ENCODE measurements around the gene IQSEC3.
"Not testable (repeated sequence)": the region's sequence is repeated elsewhere in the genome, so short reads cannot be mapped to it uniquely, and the experiment has no call there.

DNA sequence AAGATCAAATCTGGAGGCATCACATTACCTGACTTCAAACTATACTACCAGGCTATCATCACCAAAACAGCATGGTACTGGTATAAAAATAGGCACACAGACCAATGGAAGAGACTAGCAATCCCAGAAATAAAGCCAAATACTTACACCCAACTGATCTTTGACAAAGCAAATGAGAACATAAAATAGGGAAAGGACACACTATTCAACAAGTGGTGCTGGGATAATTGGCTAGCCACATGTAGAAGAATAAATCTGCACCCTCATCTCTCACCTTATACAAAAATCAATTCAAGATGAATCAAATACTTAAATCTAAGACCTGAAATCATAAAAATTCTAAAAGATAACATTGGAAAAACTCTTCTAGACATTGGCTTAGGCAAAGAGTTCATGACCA is 4.7 kb upstream of the IQSEC3 start:
- TF ChIP-seq, protein P1, sequence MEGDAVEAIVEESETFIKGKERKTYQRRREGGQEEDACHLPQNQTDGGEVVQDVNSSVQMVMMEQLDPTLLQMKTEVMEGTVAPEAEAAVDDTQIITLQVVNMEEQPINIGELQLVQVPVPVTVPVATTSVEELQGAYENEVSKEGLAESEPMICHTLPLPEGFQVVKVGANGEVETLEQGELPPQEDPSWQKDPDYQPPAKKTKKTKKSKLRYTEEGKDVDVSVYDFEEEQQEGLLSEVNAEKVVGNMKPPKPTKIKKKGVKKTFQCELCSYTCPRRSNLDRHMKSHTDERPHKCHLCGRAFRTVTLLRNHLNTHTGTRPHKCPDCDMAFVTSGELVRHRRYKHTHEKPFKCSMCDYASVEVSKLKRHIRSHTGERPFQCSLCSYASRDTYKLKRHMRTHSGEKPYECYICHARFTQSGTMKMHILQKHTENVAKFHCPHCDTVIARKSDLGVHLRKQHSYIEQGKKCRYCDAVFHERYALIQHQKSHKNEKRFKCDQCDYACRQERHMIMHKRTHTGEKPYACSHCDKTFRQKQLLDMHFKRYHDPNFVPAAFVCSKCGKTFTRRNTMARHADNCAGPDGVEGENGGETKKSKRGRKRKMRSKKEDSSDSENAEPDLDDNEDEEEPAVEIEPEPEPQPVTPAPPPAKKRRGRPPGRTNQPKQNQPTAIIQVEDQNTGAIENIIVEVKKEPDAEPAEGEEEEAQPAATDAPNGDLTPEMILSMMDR (tag by site-specific recombination; IDR thresholded peaks at IDR 0.05) = not testable (repeated sequence)
- not testable (repeated sequence) for TF ChIP-seq ZNF335 (tag by site-specific recombination; conservative IDR thresholded peaks at IDR 0.05)
